ENCODE measurements around the gene C1RL.

C1RL gene

DNA sequence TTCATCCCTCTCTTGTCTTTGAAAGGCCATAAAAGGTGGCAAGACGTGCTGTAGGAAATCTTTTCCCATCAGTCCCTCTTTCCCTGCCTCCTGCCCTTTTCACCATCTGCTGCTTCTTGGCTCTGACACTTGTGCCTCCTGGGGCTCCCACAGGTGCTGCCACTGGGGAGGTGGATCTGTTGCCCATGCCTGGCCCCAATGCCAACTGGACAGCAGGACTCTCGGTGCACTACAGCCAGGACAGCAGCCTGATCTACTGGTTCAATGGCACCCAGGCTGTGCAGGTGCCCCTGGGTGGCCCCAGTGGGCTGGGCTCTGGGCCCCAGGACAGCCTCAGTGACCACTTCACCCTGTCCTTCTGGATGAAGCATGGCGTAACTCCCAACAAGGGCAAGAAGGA lies 27.7 kb upstream of the C1RL start:
- no peak for DNase-seq (ENCODE audit: low read depth)

DNA sequence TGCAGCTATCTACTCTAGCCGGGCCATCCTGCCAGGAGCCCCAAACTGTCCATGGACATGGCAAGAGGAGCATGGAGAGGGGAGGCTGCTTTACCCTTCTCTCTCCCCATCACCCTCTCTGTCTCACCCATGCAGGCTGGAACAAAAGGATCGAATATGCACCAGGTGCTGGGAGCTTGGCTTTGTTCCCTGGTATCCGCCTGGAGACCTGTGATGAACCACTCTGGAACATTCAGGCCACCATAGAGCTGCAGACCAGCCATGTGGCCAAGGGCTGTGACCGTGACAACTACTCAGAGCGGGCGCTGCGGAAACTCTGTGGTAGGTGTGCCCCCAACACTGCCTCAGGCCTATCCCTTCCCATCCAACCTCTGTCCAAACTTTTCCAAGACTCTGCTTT lies 27.1 kb upstream of the C1RL start:
- DNase-seq (ENCODE audit: low read depth) = no peak

DNA sequence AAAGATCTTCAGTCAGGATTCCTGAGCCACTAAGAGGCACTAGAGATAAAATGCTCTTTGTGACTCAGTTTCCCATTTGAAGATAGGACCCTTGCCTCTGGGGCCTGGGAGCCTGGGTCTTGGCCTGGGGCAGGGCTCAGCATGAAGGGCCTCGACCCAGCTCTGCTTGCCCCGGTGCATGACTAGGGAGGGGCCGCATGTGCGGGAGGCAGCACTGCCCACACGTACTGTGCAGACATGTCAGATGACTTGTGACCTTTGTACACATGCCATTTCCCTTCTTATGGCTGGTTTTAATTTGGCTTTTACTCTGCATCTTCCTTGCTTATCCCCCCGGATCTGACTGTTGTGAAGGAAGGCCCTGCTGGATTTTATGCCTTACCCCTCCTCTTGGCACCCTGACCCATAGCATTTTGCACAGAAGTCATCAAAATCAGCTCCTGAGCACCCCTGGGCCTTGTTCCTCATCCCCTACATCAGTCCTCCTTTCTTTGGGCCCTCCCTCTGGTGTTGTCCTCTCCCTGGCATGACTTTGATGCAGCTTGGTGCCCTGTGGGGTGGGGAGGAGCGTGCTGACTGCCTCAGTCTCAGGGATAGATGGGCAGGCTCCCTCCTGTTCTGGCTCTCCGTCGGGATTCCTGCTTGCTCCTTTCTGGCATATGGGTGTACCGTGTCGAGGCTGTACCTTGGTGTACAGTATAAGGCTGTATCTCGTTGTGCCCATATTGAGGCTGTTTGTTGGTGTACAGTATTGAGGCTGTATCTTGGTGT lies 25.6 kb upstream of the C1RL start:
- DNase-seq (ENCODE audit: low read depth) = no peak

- DNase-seq (ENCODE audit: low read depth) = no peak
These were observed 22.5 kb upstream of the C1RL start for GRCh38 chr12:7131502-7131866.

DNA sequence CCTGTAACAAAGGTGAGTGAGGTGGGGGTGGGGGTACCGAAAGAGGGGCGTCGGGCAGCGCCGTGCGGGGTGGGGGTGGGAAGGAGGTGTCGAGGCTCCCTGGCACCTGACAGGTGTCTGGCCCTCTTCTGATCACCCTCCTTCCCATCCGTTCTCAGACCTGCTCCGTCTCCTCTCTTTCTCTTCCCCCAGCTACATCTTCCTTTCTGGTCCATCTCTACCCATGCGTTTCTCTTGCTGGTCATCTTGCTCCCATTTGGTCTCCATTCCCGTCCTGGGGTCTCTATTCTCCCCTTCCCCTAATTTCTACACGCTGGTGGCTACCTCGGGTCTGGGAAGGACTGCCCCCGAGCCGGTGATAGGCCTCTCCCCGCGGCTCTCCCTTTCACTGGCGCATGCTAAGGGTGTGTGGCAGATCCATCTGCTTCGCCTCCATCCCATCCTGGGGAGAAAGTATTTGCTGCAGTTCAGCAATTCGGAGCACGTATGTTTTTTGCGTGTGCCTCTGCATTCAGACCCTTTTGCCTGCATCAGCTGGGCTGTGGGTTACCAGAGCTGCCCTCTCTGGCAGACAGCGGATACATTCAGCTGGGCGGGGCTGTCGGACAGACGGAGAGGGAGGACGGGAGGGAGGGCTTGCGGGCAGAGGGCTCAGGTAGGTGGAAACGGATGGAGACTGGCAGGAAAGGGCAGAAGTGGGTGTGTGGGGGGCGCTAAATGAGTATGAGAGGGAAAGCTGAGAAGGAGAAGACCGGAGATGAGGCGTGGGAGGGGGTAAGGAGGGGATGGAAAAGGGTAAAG lies 21.9 kb upstream of the C1RL start:
- DNase-seq (ENCODE audit: low read depth) = peak; percentile 47

DNA sequence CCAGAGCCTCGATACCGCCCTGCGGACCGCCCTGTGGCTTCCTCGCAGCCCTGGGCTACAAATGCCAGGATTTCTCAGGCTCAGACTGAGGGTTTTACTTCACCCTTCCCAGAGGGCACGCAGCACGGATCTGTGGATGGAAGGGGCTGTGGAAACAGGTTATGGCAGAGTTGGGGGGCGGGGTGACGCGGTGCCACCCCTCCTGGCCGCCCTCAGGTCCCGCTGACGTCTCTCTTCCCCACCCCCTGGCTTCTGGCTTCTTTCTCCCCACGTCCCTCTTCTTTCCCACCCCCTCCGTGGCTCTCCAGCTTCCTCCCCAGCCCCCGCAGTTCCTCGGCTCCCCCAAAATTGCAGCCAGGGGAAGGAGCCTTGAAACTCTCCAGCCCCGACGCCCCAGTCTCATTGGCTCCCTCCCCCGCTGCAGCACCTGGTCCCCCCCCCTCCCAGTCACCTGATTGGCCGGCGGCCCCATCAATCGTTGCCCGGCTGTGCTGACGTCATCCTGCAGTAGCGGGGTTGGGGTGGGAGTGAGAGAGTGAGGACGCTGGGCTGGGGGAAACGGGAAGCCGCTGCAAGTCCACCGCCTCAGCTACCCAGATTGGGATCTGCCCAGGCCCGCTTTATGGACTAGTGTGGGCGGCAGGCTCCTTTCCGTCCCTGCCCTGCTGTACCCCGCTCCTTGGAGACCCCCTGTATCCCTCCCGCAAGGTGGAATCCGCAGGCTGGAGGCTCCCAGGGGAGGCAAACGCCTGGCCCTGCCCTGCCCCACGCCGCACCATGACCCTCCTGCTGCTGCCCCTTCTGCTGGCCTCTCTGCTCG lies 21.1 kb upstream of the C1RL start, which contains the start of gene CLSTN3:
Gene CLSTN3, plus strand, starts transcription at position 500 of the 820 bp plus-strand sequence. Its CDS starts 278 bp downstream, at position 778.
- DNase-seq (ENCODE audit: low read depth) = peak; percentile 76

- DNase-seq (ENCODE audit: low read depth) = no peak
These were observed 20.4 kb upstream of the C1RL start for GRCh38 chr12:7129287-7129871.

DNA sequence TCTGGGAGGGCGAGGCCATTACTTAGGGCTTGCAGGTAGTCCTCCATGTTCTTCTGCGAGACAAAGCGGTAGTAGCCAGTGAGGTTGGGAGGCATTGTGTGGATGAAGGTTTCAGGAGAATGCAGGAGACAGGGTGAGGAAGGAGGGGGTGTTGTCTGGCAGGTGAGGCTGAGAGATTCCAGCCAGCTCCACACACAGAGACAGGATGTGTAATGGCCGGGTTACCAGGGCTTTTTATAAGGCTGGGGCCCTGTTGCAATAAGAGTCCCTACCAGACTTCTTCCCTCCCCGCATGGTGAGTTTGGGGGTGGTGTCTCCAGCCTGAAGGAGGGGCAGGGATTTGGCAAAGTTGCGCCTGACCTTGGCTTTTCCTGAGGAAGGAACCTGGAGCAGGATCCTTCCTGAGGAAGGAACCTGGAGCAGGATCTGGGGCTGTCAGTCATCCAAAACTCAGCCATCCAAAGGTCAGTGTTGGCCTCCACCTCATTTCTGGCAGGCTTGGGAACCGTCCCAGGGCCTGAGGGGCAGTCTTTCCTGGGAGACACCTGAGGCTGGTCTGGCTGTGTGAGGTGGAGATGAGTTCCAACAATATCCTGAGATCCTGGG lies 19.8 kb upstream of the C1RL start, which contains the start of gene RBP5:
Gene RBP5, minus strand, starts transcription at position 209 of the 606 bp plus-strand sequence. Its CDS starts 114 bp downstream, at position 95.
- DNase-seq (ENCODE audit: low read depth) = no peak

GRCh38 chr12:7127916-7128626 lies 19.1 kb upstream of the C1RL start:
- DNase-seq (ENCODE audit: low read depth) = no peak

- DNase-seq (ENCODE audit: low read depth) = no peak
These were observed 16.7 kb upstream of the C1RL start for GRCh38 chr12:7125632-7126227.

- DNase-seq (ENCODE audit: low read depth) = no peak
These were observed 14.9 kb upstream of the C1RL start for GRCh38 chr12:7123806-7124522.

- DNase-seq (ENCODE audit: low read depth) = no peak
These were observed 14.1 kb upstream of the C1RL start for GRCh38 chr12:7122811-7123769.

GRCh38 chr12:7121324-7121723 lies 12.3 kb upstream of the C1RL start:
- no peak for DNase-seq (ENCODE audit: low read depth)

- no peak for DNase-seq (ENCODE audit: low read depth)
These were observed 11.2 kb upstream of the C1RL start for GRCh38 chr12:7120166-7120565.

DNA sequence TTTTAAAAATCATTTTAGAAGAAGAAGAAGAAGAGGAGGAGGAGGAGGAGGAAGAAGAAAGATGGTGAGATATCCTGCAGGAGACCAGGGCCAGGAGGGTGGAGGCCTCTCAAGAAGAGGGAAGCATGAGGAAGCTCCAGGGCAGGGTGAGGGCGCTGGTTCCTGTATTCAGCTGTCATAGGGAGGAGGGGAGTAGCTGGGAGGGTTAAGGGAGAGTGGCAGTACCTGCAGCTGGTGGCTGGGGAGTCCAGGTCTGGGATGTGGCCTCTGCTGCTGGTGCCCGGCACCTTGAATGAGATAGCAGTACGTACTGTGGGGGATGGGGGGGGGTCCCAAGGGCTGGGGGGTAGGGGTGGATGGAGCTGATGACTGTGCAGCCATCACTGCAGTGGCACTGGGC lies 9.9 kb upstream of the C1RL start:
- no peak for DNase-seq (ENCODE audit: low read depth)

GRCh38 chr12:7117670-7118069 lies 8.7 kb upstream of the C1RL start:
- no peak for DNase-seq (ENCODE audit: low read depth)

GRCh38 chr12:7116916-7117315 lies 7.9 kb upstream of the C1RL start:
- no peak for DNase-seq (ENCODE audit: low read depth)

DNA sequence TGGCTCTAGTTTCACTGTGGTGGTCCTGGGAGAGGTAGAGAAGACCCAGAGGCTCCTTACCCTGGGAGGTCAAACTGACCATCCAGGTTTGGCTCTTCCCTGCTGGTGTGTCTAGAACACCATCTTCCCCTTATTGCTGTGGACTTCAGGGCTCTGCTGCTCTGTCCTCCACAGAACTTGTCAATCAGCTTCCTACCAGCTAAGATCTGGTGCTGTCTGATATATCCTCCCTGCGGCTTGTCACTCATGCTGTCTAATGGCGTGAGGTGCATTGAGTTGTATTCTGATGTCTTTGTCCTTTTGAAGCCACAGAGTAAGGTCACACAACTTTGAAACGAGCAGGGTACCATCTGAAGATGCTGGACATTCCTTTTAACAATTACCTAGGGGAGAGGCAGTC lies 7.2 kb upstream of the C1RL start:
- DNase-seq (ENCODE audit: low read depth) = no peak

- DNase-seq (ENCODE audit: low read depth) = no peak
These were observed 5.8 kb upstream of the C1RL start for GRCh38 chr12:7114851-7115250.
